HepG2 (cell line): ENCODE results near the gene FAM174C. TPM values are rescaled to one million over a fixed set of nuclear protein-coding genes. Genes with fewer than 3 reads are reported as not detected.

Experiments
- AGO1 ChIP-seq: fragments of 200-400 bp; formaldehyde crosslinking; IDR thresholded peaks from 2 replicates; pipeline ENCODE4 v1.6.1; 2017; ENCODE audit warnings: mild to moderate bottlenecking, low read depth, low read length, moderate library complexity; ENCODE audit not compliant: poor library complexity, severe bottlenecking
- AKNA ChIP-seq: sonication (generic); formaldehyde crosslinking; IDR thresholded peaks from 2 replicates; pipeline ENCODE4 v1.4.0; 2020; ENCODE audit warnings: missing genetic modification reagents, borderline replicate concordance
- ARNTL ChIP-seq: sonication (generic); formaldehyde crosslinking; IDR thresholded peaks from 2 replicates; pipeline ENCODE4 v1.4.0; 2020; ENCODE audit warnings: mild to moderate bottlenecking, missing genetic modification reagents
- DBP ChIP-seq: sonication (generic); formaldehyde crosslinking; IDR thresholded peaks from 2 replicates; pipeline ENCODE4 v1.4.0; 2020; ENCODE audit warnings: missing genetic modification reagents; ENCODE audit errors: not compliant biosample characterization
- HINFP ChIP-seq: sonication (generic); formaldehyde crosslinking; IDR thresholded peaks from 2 replicates; pipeline ENCODE4 v1.4.0; 2020; ENCODE audit warnings: low read depth, mild to moderate bottlenecking, missing genetic modification reagents
- HNF1A ChIP-seq, 2 experiments: sonication (generic) in 1 of 2; formaldehyde crosslinking in 1 of 2; IDR thresholded peaks; 2 replicates each; pipeline versions ENCODE4 v1.4.0 to v1.6.1; 2016 to 2020; ENCODE audit warnings: borderline replicate concordance in 1 of 2, low read depth in 1 of 2, mild to moderate bottlenecking in 1 of 2, missing genetic modification reagents in 1 of 2
- HNF1B ChIP-seq: sonication (generic); formaldehyde crosslinking; IDR thresholded peaks from 2 replicates; pipeline ENCODE4 v1.5.1; 2020; ENCODE audit warnings: mild to moderate bottlenecking, moderate library complexity, missing genetic modification reagents
- NCOR1 ChIP-seq: fragments of 200-600 bp; sonication (generic); IDR thresholded peaks from 2 replicates; pipeline ENCODE4 v1.7.0; 2017; ENCODE audit warnings: antibody characterized with exemption, low read length, borderline replicate concordance
- SMAD1 ChIP-seq: sonication (generic); formaldehyde crosslinking; IDR thresholded peaks from 2 replicates; pipeline ENCODE4 v1.4.0; 2020; ENCODE audit warnings: missing genetic modification reagents, low read depth, mild to moderate bottlenecking, borderline replicate concordance
- TFDP1 ChIP-seq: IDR thresholded peaks from 2 replicates; pipeline ENCODE4 v1.6.1; 2016; ENCODE audit warnings: missing compliant biosample characterization, missing genetic modification reagents, borderline replicate concordance
- ZNF224 ChIP-seq: sonication (generic); formaldehyde crosslinking; IDR thresholded peaks from 2 replicates; pipeline ENCODE4 v1.5.0; 2020; ENCODE audit warnings: mild to moderate bottlenecking, missing genetic modification reagents
- ZSCAN31 ChIP-seq: sonication (generic); formaldehyde crosslinking; IDR thresholded peaks from 2 replicates; pipeline ENCODE4 v1.5.0; 2020; ENCODE audit warnings: low read depth, mild to moderate bottlenecking, missing genetic modification reagents
- polyA plus RNA-seq, 8 experiments: library from polyadenylated mRNA; depleted of rRNA in 3 of 8; stranded (reverse) in 7 of 8; unstranded in 1 of 8; fragments of >200 nt; fragmentation: Illumina TruSeq in 4 of 8; extraction: Trizol in 4 of 8; gene quantifications; 2 replicates each; pipeline versions ENCODE4 v1.2.1 to v1.2.3, GENCODE V29; 2011 to 2016; ENCODE audit warnings: low read depth in 4 of 8, missing spikeins in 1 of 8, mixed read lengths in 1 of 8; ENCODE audit not compliant: insufficient read depth in 1 of 8
- total RNA-seq, 5 experiments: library from RNA; depleted of rRNA; stranded (reverse); fragments of >200 nt; fragmentation: Illumina TruSeq; extraction: Trizol; gene quantifications; 2 replicates each; pipeline ENCODE4 v1.2.3, GENCODE V29; 2016; ENCODE audit warnings: low read depth in 1 of 5

The FAM174C gene
- total and polyA plus RNA-seq, 2 of the 13 experiments (the other 11 are each of a cell fraction or from before 2014, with no cell fraction given), result 19.5 to 31.3 TPM

- no peak for TF ChIP-seq TFDP1 (CRISPR knock-in tag)
- peak; percentile 61 for TF ChIP-seq HNF1B (CRISPR knock-in tag)
- no peak for TF ChIP-seq SMAD1 (CRISPR knock-in tag)
- no peak for TF ChIP-seq ARNTL
- no peak for TF ChIP-seq AKNA (CRISPR knock-in tag)
- TF ChIP-seq DBP (CRISPR knock-in tag), result no peak
- TF ChIP-seq AGO1, result no peak
- TF ChIP-seq ZNF224 (CRISPR knock-in tag), result no peak
- no peak for TF ChIP-seq ZSCAN31 (CRISPR knock-in tag)
- TF ChIP-seq HNF1A (IDR thresholded peaks at IDR 0.05; ENCODE audit: low read depth), result no peak
- TF ChIP-seq HNF1A (CRISPR knock-in tag; IDR thresholded peaks at IDR 0.05; ENCODE audit: borderline replicate concordance), result no peak
- TF ChIP-seq NCOR1, result peak; percentile 56; the same call in 1 of the 2 replicates
- TF ChIP-seq HINFP, result no peak
These were observed 23.0 kb upstream of the FAM174C start (continued) for GRCh38 chr19:1252221-1252820.
